Stomach (tissue), 4 donors: ENCODE results near the gene TRIM49D1.
"Not testable (repeated sequence)": the region's sequence is repeated elsewhere in the genome, so short reads cannot be mapped to it uniquely, and the experiment has no call there.

Source experiments
- CTCF ChIP-seq, 7 experiments: fragments of 450-650 bp in 4 of 7; fragments of 200-600 bp in 3 of 7; sonication (generic) in 3 of 7; IDR thresholded peaks; one replicate each; pipeline ENCODE4 v1.5.1; 2016 to 2019; ENCODE audit warnings: antibody characterized with exemption in 7 of 7, control low read depth in 2 of 7, mild to moderate bottlenecking in 1 of 7
- EP300 ChIP-seq: sonication (generic); formaldehyde crosslinking; IDR thresholded peaks from one replicate; pipeline ENCODE4 v1.6.1; 2017; ENCODE audit warnings: antibody characterized with exemption

GRCh38 chr11:89965737-89966136 lies 43.7 kb upstream of the TRIM49D1 start, which contains the start of gene TRIM64:
- TF ChIP-seq CTCF (IDR thresholded peaks at IDR 0.05); EP300: not testable (repeated sequence)
